IPS-20b (cell line): Measurements from ENCODE around the gene CTSO.
"Not testable (repeated sequence)": the region's sequence is repeated elsewhere in the genome, so short reads cannot be mapped to it uniquely, and the experiment has no call there.

Source experiments
- H3K27ac ChIP-seq: one replicate; pipeline ENCODE4 v1.5.1; 2013; ENCODE audit warnings: low read length
- H3K27me3 ChIP-seq: 2 replicates; pipeline ENCODE4 v1.6.1; 2013; ENCODE audit warnings: mild to moderate bottlenecking, low read length, inconsistent platforms; ENCODE audit not compliant: insufficient read depth
- H3K36me3 ChIP-seq: 2 replicates; pipeline ENCODE4 v1.6.1; 2013; ENCODE audit warnings: low read depth, mild to moderate bottlenecking, inconsistent platforms, low read length, moderate library complexity; ENCODE audit not compliant: insufficient read depth
- H3K4me1 ChIP-seq: 2 replicates; pipeline ENCODE4 v1.6.1; 2013; ENCODE audit warnings: mild to moderate bottlenecking, control low read depth, inconsistent platforms, low read length, moderate library complexity; ENCODE audit not compliant: insufficient read depth
- H3K4me3 ChIP-seq: 2 replicates; pipeline ENCODE4 v1.5.1; 2013; ENCODE audit warnings: mild to moderate bottlenecking, low read length, inconsistent platforms
- H3K9ac ChIP-seq: 2 replicates; pipeline ENCODE4 v1.6.1; 2013; ENCODE audit warnings: low read depth, mild to moderate bottlenecking, inconsistent platforms, low read length, moderate library complexity
- H3K9me3 ChIP-seq: 2 replicates; pipeline ENCODE4 v1.6.1; 2013; ENCODE audit warnings: mild to moderate bottlenecking, low read depth, low read length, inconsistent platforms; ENCODE audit not compliant: insufficient read depth

The CTSO gene

DNA sequence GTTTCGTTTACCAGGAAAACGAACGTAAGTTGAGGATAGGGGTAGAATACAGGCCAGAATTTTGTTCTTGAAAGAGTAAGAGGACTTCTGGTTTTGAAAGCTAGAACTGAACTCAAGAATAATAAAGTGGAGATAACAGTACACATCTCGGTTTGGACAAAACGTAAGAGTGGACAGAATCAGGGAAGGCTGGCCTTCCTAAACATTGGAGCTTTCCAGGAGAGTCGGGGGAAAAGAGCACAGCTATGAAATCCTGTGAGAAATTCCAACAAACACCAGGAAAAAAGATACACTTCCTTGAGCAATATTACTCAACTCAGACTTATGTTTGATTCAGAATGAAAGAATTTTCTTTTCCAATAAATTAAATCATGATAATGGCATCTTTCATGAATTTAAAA, 1.2 kb downstream of the CTSO start:
- no peaks in the 10 kb centered on the region for H3K4me1 ChIP-seq
- no peaks in the 10 kb centered on the region for H3K9me3 ChIP-seq
- H3K9ac ChIP-seq, result no peak overlapping the region
- no peaks in the 10 kb centered on the region; the same call in 1 of the 2 replicates for H3K27me3 ChIP-seq
- H3K27ac ChIP-seq, result no peak overlapping the region
- H3K36me3 ChIP-seq, result no peaks in the 10 kb centered on the region
- no peak overlapping the region for H3K4me3 ChIP-seq

DNA sequence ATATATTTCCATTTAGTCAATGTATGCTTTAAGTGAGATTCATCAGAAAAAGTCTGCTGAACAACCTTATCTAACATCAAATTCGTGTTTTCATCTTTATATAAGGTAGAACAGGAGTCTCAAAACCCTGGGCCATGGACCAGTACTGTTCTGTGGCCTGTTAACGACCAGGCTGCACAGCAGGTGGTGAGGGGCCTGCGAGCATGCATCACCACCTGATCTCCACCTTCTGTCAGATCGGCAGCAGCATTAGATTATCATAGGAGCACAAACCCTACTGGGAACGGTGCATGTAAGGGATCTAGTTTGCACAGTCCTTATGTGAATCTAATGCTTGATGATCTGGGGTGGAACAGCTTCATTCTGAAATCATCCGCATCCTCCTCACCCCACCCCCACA, 3.2 kb downstream of the CTSO start:
- Histone ChIP-seq H3K36me3 (no peaks in the 10 kb centered on the region), H3K4me3 (no peak overlapping the region), H3K4me1 (no peaks in the 10 kb centered on the region), H3K9ac (no peak overlapping the region), H3K27ac (no peak overlapping the region), H3K27me3 (no peaks in the 10 kb centered on the region; the same call in 1 of the 2 replicates), H3K9me3 (no peaks in the 10 kb centered on the region)

DNA sequence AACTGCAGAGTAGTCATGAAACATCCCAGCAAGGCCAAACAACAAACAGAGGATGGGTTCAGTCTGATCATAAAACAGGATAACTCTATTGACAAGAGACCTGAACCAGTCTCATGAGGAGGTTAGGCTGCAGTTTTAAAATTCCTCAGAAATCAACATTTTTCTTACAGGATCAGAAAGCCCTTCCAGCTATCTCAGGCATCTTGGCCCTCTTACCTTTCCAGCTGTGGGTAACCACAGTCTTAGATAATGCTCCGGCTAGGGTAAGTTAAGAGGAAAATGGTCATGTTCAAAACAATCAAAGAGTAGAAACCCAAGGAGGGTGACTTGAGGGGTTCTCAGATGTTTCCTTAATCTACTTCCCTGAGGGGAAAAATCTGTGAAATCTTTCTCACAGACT, 5.1 kb downstream of the CTSO start:
- Histone ChIP-seq H3K27me3 (no peaks in the 10 kb centered on the region), H3K9me3 (no peaks in the 10 kb centered on the region), H3K9ac (no peak overlapping the region), H3K36me3 (no peaks in the 10 kb centered on the region), H3K4me3 (no peak overlapping the region), H3K4me1 (no peaks in the 10 kb centered on the region), H3K27ac (no peak overlapping the region)

DNA sequence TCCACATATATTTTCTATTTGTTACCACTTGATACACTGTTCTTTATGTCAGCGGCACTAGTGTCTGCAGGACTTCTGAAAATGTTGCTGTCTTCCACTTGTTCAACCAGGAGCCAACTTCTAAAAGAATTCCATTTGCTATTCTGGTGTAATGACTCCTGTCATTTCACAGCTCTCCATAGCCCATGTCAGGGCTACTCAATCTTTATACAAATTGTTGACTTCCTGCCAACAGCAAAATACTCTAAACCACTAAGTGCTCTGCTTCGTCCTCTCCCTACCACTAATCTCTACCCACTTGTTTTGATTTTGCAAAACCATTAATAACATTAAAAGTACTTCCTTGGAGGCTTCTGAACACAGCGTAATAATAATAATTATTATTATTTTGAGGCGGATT, 7.2 kb downstream of the CTSO start:
- H3K4me1 ChIP-seq, result no peaks in the 10 kb centered on the region
- H3K9me3 ChIP-seq, result no peaks in the 10 kb centered on the region
- H3K9ac ChIP-seq, result no peak overlapping the region
- H3K36me3 ChIP-seq, result no peaks in the 10 kb centered on the region
- H3K27me3 ChIP-seq, result no peaks in the 10 kb centered on the region
- no peak overlapping the region for H3K4me3 ChIP-seq
- no peak overlapping the region for H3K27ac ChIP-seq

DNA sequence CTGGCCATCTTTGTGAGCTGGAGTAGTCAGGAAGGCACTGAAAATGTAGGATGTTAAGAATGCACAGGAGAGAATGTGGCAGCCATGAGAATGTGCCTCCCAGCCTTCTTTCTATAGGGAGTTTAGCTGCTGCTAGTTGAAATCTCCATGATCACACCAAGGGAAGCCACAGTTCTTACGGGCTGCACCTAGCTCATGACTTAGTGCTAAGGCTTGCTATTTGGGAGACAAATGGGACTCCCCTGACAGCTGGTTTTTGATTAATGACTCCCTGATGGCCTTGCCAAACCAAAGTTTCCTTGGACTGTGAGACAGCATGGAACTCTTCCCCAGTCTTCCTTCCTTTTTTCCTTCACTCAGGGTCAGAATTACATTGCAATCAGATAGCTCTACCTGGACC, 9.2 kb downstream of the CTSO start:
- Histone ChIP-seq H3K27ac (no peak overlapping the region), H3K27me3 (no peaks in the 10 kb centered on the region), H3K9me3 (no peaks in the 10 kb centered on the region), H3K9ac (no peak overlapping the region), H3K4me3 (no peak overlapping the region), H3K4me1 (no peaks in the 10 kb centered on the region), H3K36me3 (no peaks in the 10 kb centered on the region)

DNA sequence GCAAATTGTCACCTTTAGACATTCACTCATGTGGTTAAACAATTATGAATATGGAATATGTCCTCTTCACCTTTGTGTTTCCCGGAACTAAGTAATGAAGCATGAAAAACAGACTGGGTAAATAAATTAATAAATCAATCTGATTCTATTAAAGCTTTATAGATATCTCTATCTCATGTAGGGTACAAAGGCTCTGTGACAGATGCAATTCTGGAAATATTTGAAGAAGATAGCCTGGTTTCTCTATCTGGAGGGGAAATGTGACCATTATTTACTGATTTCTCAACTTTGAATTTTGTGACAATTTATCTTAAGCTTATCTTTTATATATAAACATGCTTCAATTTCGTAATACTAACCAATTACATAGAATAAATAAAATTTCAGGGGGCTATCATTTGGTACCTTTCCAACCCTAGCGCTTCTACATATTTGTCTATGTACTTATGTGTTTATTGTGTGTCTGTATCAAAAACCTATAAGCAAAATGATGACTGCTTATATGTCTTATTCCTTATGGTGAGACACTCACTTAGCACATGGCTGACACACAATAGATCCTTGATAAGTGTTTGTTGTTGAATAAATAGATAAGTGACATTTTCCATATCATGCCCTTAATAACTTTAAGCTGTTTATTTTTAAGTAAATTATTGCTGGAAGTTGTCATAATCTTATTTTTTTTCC, 9.9 kb downstream of the CTSO start:
- Histone ChIP-seq H3K9ac (no peak overlapping the region), H3K27me3 (no peaks in the 10 kb centered on the region)

DNA sequence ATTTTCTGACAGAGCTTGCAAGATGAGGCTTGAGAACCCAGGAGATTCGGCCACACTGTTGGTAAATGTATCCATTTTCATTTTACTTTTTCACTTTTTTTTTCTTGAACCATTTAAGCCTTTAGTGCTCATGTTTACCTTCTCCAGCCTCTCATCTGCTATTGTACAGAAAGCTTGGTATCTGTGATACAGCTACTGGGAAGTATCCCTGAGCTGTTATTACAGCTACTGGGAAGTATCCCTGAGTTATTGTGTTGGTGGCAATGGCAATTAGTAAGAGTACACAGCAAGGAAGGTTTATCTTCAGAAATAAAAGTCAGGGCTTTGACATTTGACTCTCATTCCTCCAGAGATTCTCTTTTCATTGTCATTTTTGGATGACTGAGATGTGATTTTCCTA, 11.8 kb downstream of the CTSO start:
- H3K4me3 ChIP-seq, result no peak overlapping the region
- no peaks in the 10 kb centered on the region for H3K9me3 ChIP-seq
- H3K27ac ChIP-seq, result no peak overlapping the region
- no peaks in the 10 kb centered on the region for H3K4me1 ChIP-seq
- H3K9ac ChIP-seq, result no peak overlapping the region
- H3K27me3 ChIP-seq, result no peaks in the 10 kb centered on the region
- H3K36me3 ChIP-seq, result no peaks in the 10 kb centered on the region

More for the DNA sequence above, 9.9 kb downstream of the CTSO start:
- Histone ChIP-seq H3K27ac (no peak overlapping the region), H3K4me1 (no peaks in the 10 kb centered on the region), H3K4me3 (no peak overlapping the region), H3K9me3 (no peaks in the 10 kb centered on the region), H3K36me3 (no peaks in the 10 kb centered on the region)

DNA sequence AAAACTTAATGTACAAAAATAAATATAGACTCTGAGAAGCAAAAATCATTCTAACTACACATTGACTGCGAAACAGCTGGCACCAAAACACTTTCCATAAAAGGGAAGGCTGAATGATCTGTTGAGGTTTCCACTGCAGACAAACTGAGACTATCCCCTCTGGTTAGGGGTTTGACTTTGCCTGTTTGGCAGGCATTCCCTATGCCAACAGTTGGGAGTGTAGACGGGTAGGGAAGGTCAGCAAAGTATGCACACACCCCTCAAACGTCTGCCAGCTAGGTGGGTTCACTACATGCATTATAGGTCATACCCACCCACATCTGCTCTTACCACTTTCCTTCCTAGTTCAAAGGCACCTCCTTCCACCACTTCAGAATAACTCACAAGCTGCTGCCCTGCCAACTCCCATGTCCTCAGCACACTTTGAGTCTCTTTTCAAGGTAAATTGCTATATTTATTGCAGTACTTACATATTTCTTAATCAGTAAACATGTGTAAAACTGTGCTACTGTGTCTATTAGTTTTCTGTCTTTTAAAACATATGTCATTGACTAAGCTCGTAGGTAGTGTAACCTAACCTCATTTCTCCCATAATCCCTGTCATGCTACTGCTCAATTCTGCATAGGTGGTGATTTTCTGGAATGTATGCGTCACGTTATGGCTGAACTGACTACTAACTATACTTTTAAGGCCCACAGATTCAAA, 12.4 kb downstream of the CTSO start:
- no peak overlapping the region for H3K4me3 ChIP-seq
- no peaks in the 10 kb centered on the region for H3K4me1 ChIP-seq
- no peaks in the 10 kb centered on the region for H3K9me3 ChIP-seq
- no peaks in the 10 kb centered on the region for H3K36me3 ChIP-seq
- H3K27ac ChIP-seq, result no peak overlapping the region
- H3K9ac ChIP-seq, result no peak overlapping the region
- no peaks in the 10 kb centered on the region for H3K27me3 ChIP-seq

DNA sequence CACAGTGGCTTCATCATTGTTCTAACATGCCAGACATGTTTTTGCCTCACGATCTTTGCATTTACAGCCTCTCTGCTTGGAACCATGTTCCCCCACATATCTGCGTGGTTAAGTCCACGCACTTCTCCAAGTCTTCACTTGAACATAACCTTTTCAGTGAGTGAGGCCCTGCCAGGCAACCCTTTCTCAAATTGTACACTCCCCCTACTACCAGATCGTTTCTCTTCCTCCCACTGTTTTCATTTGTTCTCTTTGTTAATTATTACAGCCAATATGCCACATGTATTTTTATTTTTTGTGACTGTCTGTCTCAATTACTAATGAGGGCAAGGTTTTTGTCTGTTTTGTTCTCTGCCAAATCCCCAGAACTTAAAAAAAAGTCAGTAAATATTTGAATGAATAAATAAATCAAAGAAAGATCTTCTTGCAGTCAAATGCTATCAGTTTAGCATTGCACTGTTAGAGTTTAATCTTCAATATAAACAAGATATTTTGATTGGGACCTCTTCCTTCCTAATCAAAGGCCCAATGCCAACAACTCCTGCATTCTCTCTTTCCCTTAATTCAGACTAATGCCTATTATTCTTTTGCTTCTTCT, 18.2 kb downstream of the CTSO start:
- Histone ChIP-seq H3K9me3 (peaks cover 3% of the 10 kb centered on the region; the same call in 1 of the 2 replicates), H3K27me3 (no peaks in the 10 kb centered on the region), H3K9ac (no peak overlapping the region), H3K4me3 (no peak overlapping the region), H3K36me3 (no peaks in the 10 kb centered on the region), H3K4me1 (no peaks in the 10 kb centered on the region), H3K27ac (no peak overlapping the region)

DNA sequence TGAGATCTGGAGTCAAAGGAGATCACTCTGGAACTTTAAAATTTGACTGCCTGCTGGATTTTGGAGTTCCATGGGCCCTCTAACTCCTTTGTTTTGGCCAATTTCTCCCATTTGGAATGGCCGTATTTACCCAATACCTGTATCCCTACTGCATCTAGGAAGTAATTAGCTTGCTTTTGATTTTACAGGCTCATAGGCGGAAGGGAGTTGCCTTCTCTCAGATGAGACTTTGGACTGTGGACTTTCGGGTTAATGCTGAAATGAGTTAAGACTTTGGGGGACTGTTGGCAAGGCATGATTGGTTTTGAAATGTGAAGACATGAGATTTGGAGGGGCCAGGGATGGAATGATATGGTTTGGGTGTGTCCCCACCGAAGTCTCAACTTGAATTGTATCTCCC, 19.0 kb downstream of the CTSO start:
- H3K9me3 ChIP-seq, H3K27ac ChIP-seq, H3K4me3 ChIP-seq, H3K36me3 ChIP-seq, H3K27me3 ChIP-seq, H3K9ac ChIP-seq, H3K4me1 ChIP-seq: not testable (repeated sequence)

DNA sequence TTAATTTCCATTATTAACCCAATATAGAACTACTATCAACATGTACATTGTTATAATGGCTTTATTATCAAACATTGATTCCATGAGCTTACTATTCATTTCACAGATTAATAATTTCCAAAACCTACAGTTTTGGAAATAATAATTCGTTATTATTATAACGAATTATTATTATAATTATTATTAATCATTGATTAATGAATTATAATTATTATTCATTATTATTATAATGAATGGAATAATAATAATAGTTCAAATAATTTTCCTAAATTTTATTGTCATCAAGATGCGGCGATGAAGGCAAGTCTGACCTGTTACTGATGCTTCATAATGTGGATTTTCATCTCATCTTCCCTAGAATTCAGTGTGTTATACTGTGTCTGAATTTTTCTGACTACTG, 22.0 kb downstream of the CTSO start:
- H3K9ac ChIP-seq, result no peak overlapping the region
- no peak overlapping the region for H3K27ac ChIP-seq
- H3K4me1 ChIP-seq, result no peaks in the 10 kb centered on the region
- H3K36me3 ChIP-seq, result no peaks in the 10 kb centered on the region
- H3K9me3 ChIP-seq, result peaks cover 15% of the 10 kb centered on the region
- H3K27me3 ChIP-seq, result no peaks in the 10 kb centered on the region
- H3K4me3 ChIP-seq, result no peak overlapping the region

DNA sequence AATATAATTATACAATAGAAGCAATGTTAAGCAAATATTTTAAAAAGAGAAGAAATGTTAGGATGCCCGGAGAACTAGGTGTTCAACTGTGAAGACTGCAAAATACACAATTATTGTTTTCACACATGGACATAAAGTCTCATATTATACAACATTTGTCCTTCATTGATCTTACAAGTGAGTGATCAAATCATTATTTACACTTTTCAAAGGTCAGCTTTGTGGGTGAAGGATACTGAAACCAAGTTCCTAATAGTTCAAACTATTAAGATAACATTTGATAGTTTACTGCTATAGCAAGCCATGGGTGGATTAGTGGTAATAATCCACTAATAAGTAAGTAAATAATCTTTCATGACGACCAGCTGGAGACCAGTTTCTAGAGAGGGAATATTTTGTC, 23.3 kb downstream of the CTSO start:
- no peaks in the 10 kb centered on the region for H3K36me3 ChIP-seq
- H3K4me3 ChIP-seq, result no peak overlapping the region
- no peaks in the 10 kb centered on the region for H3K27me3 ChIP-seq
- no peak overlapping the region for H3K9ac ChIP-seq
- H3K9me3 ChIP-seq, result peaks cover 15% of the 10 kb centered on the region
- no peak overlapping the region for H3K27ac ChIP-seq
- H3K4me1 ChIP-seq, result no peaks in the 10 kb centered on the region
